T47D (cell line): Measurements from ENCODE around the gene PLG.
"Not testable (repeated sequence)": the region's sequence is repeated elsewhere in the genome, so short reads cannot be mapped to it uniquely, and the experiment has no call there.

Experiments
- DNase-seq, 2 experiments: peaks; one replicate each; pipeline versions ENCODE4 v3.0.0 to v3.0.0-alpha.2; 2011 to 2012; ENCODE audit warnings: low read depth in 1 of 2, low spot score in 1 of 2
- JUND ChIP-seq: IDR thresholded peaks from 2 replicates; pipeline ENCODE4 v1.6.1; 2012; ENCODE audit warnings: low read depth
- in situ Hi-C: cut with HindIII; loops from 2 replicates; pipeline ENCODE4 v1.10.0; 2016; ENCODE audit warnings: low sequenced_read_pairs, low pct_unique_long_range_greater_than_20kb

PLG gene

GRCh38 chr6:160685762-160686450 is 16.1 kb upstream of the PLG start:
- DNase-seq, result no peak
- no peak for TF ChIP-seq JUND
- in situ Hi-C loops, result no loop called here

GRCh38 chr6:160690458-160690857 is 11.6 kb upstream of the PLG start:
- in situ Hi-C loops, result no loop called here
- TF ChIP-seq JUND, result no peak
- no peak for DNase-seq

- TF ChIP-seq JUND, result no peak
- DNase-seq, result no peak
- in situ Hi-C loops, result no loop called here
These were observed 10.4 kb upstream of the PLG start for GRCh38 chr6:160691617-160692016.

- no peak for TF ChIP-seq JUND
- in situ Hi-C loops, result no loop called here
- no peak for DNase-seq
These were observed 9.6 kb upstream of the PLG start for GRCh38 chr6:160692369-160692959.

- DNase-seq, in situ Hi-C loops: not testable (repeated sequence)
These were observed 7.0 kb upstream of the PLG start for GRCh38 chr6:160695025-160695424.

GRCh38 chr6:160695622-160696021 is 6.4 kb upstream of the PLG start:
- in situ Hi-C loops, DNase-seq: not testable (repeated sequence)

GRCh38 chr6:160696884-160697283 is 5.2 kb upstream of the PLG start:
- in situ Hi-C loops, DNase-seq: not testable (repeated sequence)

GRCh38 chr6:160697826-160698225 is 4.2 kb upstream of the PLG start:
- in situ Hi-C loops, result no loop called here
- no peak for TF ChIP-seq JUND
- DNase-seq, result no peak

- DNase-seq, in situ Hi-C loops: not testable (repeated sequence)
These were observed 2.6 kb downstream of the PLG start for GRCh38 chr6:160704688-160705087.

- DNase-seq, in situ Hi-C loops: not testable (repeated sequence)
These were observed 6.9 kb downstream of the PLG start for GRCh38 chr6:160708993-160709392.

GRCh38 chr6:160714731-160715316 is 12.8 kb downstream of the PLG start:
- in situ Hi-C loops, result no loop called here
- no peak for TF ChIP-seq JUND
- no peak for DNase-seq

- in situ Hi-C loops, result no loop called here
- DNase-seq, result no peak
- no peak for TF ChIP-seq JUND
These were observed 28.9 kb downstream of the PLG start for GRCh38 chr6:160730911-160731310.

GRCh38 chr6:160733050-160733646 is 31.1 kb downstream of the PLG start:
- TF ChIP-seq JUND, result no peak
- in situ Hi-C loops, result no loop called here
- peak; percentile 26 to 68 for DNase-seq
